ENCODE results near the gene ROR1.

ROR1 gene

DNA sequence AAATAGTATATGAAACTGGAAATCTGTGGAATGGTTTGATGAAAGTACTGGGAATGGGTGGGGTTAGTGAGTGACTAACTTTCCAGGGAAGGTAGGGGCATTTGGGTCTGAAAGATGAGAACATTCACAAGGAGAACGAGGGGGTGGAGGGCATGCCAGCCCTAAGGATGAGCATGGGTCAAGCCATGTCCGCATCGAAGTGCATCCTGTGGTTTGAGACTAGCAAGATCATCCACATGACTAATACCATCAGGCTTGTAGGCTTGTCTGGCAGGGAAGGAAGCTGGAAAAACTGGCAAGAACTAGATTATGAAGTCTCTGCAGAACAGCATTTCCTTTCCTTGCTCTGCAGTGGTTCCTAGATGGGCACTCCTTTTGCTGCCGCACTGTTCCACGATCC is 359.2 kb downstream of the ROR1 start:
- H3K4me3 Mint-ChIP-seq = no peak overlapping the region
- peaks cover 49% of the 10 kb centered on the region for H3K4me1 Mint-ChIP-seq
- H3K36me3 Mint-ChIP-seq (ENCODE audit: low read depth) = peaks cover 10% of the 10 kb centered on the region
- H3K27ac Mint-ChIP-seq = peak overlapping the region in 2 of 3 experiments; percentile 50 to 83
- no peaks in the 10 kb centered on the region for H3K9me3 Mint-ChIP-seq
- TF ChIP-seq, protein P1, sequence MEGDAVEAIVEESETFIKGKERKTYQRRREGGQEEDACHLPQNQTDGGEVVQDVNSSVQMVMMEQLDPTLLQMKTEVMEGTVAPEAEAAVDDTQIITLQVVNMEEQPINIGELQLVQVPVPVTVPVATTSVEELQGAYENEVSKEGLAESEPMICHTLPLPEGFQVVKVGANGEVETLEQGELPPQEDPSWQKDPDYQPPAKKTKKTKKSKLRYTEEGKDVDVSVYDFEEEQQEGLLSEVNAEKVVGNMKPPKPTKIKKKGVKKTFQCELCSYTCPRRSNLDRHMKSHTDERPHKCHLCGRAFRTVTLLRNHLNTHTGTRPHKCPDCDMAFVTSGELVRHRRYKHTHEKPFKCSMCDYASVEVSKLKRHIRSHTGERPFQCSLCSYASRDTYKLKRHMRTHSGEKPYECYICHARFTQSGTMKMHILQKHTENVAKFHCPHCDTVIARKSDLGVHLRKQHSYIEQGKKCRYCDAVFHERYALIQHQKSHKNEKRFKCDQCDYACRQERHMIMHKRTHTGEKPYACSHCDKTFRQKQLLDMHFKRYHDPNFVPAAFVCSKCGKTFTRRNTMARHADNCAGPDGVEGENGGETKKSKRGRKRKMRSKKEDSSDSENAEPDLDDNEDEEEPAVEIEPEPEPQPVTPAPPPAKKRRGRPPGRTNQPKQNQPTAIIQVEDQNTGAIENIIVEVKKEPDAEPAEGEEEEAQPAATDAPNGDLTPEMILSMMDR (IDR thresholded peaks at IDR 0.05; ENCODE audit: unreplicated experiment in 3 of 3) = no peak
- H3K27me3 Mint-ChIP-seq (ENCODE audit: low read depth) = peaks cover 4% of the 10 kb centered on the region

DNA sequence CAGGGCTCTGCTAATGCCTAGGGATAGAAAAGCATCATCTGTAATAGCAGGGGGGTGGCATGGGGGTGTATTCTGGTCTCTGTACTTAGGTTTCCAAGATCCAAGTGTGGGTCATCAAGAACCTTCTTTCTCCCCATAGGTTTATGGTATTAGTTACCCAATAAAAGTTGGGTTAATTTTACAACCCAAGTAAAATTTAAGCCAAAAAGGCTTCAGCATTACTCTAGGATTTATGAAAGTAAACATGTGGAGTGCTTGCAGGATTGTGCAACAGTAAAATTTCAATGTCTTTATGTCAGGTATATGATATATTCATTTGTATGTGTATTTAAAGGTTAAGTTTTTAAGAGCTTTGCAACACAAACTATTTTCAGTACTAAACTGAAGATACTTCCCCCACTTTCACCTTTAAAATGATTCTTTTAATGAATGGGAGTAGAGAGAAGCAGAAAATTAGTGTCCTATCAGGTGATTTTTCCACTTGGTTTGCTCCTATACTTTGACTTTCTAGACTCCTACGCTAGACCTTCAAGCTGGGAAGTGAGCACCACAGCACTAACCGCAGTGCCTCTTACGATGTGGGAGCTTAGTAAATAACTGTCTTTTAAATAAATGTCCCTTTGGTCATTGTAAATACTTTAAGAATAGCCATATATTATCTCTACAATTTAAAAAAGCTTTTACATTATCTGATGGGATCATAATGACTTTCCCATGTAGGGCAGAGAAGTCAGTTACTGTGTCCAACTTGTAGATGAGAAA is 361.8 kb downstream of the ROR1 start:
- peaks cover 32% of the 10 kb centered on the region for H3K36me3 Mint-ChIP-seq (ENCODE audit: low read depth)
- H3K9me3 Mint-ChIP-seq = no peaks in the 10 kb centered on the region
- H3K4me1 Mint-ChIP-seq = peaks cover 38% of the 10 kb centered on the region
- H3K27me3 Mint-ChIP-seq (ENCODE audit: low read depth) = peaks cover 4% of the 10 kb centered on the region
- H3K27ac Mint-ChIP-seq = peak overlapping the region; percentile 83 to 92 (median 84)
- no peak overlapping the region for H3K4me3 Mint-ChIP-seq
- TF ChIP-seq, protein P1 (IDR thresholded peaks at IDR 0.05; ENCODE audit: unreplicated experiment in 3 of 3) = no peak

DNA sequence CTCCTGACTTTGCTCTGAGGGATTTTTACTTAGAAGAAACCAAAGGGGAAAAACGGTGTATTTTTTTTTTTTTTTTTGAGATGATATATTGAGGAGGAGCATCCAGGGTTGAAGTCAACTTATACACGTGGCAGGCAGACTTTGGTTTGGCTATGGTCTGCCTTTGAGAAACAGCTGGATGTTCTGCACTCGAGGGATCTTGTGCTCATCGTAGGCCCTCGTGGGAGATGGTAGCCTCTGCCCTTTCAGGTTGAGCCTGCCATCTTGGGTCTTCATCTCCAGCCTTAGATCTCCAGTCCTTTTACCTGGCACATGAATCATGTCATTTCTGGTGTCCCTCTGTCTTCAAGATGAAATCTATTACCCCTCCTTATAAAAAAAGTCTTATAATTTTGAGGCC is 362.5 kb downstream of the ROR1 start:
- H3K36me3 Mint-ChIP-seq (ENCODE audit: low read depth) = peaks cover 39% of the 10 kb centered on the region

DNA sequence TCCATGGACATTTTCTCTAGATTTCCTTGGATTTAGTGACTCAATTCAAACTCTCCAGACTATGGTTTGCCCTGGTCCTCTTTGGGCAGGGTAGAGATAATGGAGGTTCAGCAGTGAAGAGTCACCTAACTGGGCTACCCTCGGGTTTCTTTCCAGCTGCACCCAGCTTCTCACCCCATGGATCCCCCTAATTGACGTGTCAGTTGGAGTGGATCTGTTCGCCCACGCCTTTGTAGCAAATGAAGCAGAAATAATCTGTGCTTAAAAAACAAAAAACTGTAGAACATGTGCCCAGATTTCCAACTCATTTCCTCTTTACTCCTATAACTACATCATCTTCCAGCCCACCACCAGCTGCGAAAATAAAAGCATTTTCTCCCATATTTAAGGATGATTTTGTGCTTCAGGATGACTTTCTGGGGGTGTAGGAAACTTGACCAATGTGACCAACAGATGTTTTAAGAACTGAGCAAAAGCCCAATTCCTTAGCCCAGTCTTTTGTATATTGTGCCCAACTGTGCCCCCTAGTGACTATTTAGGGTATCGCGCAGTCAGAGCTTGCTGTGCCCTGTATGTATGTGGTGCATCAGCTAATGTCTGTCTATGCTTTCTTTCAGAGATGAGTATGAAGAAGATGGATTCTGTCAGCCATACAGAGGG is 363.1 kb downstream of the ROR1 start:
- TF ChIP-seq, protein P1 (IDR thresholded peaks at IDR 0.05; ENCODE audit: unreplicated experiment in 3 of 3) = peak; percentile 87 to 91 (median 91)
- H3K36me3 Mint-ChIP-seq (ENCODE audit: low read depth) = peaks cover 45% of the 10 kb centered on the region
- no peak overlapping the region for H3K4me3 Mint-ChIP-seq
- H3K27me3 Mint-ChIP-seq (ENCODE audit: low read depth) = peaks cover 4% of the 10 kb centered on the region
- H3K4me1 Mint-ChIP-seq = peaks cover 41% of the 10 kb centered on the region
- H3K9me3 Mint-ChIP-seq = peaks cover 3% of the 10 kb centered on the region
- H3K27ac Mint-ChIP-seq = peak overlapping the region; percentile 83 to 93 (median 92)

More for the DNA sequence above, 362.5 kb downstream of the ROR1 start:
- Mint-ChIP-seq H3K9me3 (no peaks in the 10 kb centered on the region), H3K27ac (peak overlapping the region; percentile 83 to 92 (median 84)), H3K27me3 (ENCODE audit: low read depth) (peaks cover 4% of the 10 kb centered on the region), H3K4me3 (no peak overlapping the region), H3K4me1 (peaks cover 36% of the 10 kb centered on the region)
- TF ChIP-seq, protein P1 (IDR thresholded peaks at IDR 0.05; ENCODE audit: unreplicated experiment in 3 of 3) = no peak

DNA sequence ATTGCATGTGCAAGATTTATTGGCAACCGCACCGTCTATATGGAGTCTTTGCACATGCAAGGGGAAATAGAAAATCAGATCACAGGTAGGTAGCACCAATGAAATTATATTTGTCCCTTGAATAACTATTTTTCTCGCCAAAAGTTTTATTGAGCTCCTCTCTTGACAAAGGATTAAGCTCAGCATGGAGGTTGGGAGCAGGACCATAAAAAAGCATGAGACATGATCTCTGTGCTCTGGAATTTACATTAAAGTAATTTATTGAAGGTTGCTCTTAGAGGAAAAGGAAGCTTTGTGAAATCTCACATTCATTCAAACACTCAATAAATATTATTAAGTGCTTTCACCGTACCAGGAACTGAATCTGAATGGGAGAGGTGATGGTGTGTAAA is 363.6 kb downstream of the ROR1 start:
- no peak overlapping the region for H3K4me3 Mint-ChIP-seq
- peaks cover 3% of the 10 kb centered on the region for H3K9me3 Mint-ChIP-seq
- peaks cover 4% of the 10 kb centered on the region for H3K27me3 Mint-ChIP-seq (ENCODE audit: low read depth)
- H3K4me1 Mint-ChIP-seq = peaks cover 46% of the 10 kb centered on the region
- H3K36me3 Mint-ChIP-seq (ENCODE audit: low read depth) = peaks cover 49% of the 10 kb centered on the region
- H3K27ac Mint-ChIP-seq = peak overlapping the region; percentile 83 to 93 (median 92)
- TF ChIP-seq, protein P1 (IDR thresholded peaks at IDR 0.05; ENCODE audit: unreplicated experiment in 3 of 3) = peak in 1 of 3 experiments; percentile 5
